HG03571 (cell line): Measurements from ENCODE around the gene CDKN1A.
"Not testable (repeated sequence)": the region's sequence is repeated elsewhere in the genome, so short reads cannot be mapped to it uniquely, and the experiment has no call there.

ENCODE experiments used
- ATAC-seq: cut with Tn5 transposase; IDR thresholded peaks from one replicate; pipeline ENCODE4 v1.9.1; 2021; ENCODE audit not compliant: unreplicated experiment

The CDKN1A gene

GRCh38 chr6:36718560-36718959 is 40.0 kb downstream of the CDKN1A start:
- no peak for ATAC-seq

GRCh38 chr6:36719126-36719525 is 40.6 kb downstream of the CDKN1A start:
- no peak for ATAC-seq

GRCh38 chr6:36720251-36721141 is 42.0 kb downstream of the CDKN1A start:
- no peak for ATAC-seq

GRCh38 chr6:36721369-36722140 is 43.0 kb downstream of the CDKN1A start:
- ATAC-seq, result no peak

- ATAC-seq, result no peak
Observed at GRCh38 chr6:36722365-36722764, 43.9 kb downstream of the CDKN1A start.

GRCh38 chr6:36722879-36723278 is 44.4 kb downstream of the CDKN1A start:
- ATAC-seq, result no peak

GRCh38 chr6:36723992-36724391 is 45.5 kb downstream of the CDKN1A start:
- ATAC-seq, result not testable (repeated sequence)

- ATAC-seq, result no peak
Observed at GRCh38 chr6:36724514-36725390, 46.2 kb downstream of the CDKN1A start.

- ATAC-seq, result no peak
Observed at GRCh38 chr6:36725581-36725980, 47.1 kb downstream of the CDKN1A start.

- ATAC-seq, result no peak
Observed at GRCh38 chr6:36727505-36728021, 49.0 kb downstream of the CDKN1A start.

- ATAC-seq, result no peak
Observed at GRCh38 chr6:36728289-36729160, 50.0 kb downstream of the CDKN1A start.

- no peak for ATAC-seq
Observed at GRCh38 chr6:36729161-36729524, 50.6 kb downstream of the CDKN1A start.

- no peak for ATAC-seq
Observed at GRCh38 chr6:36730424-36731380, 52.2 kb downstream of the CDKN1A start.

GRCh38 chr6:36731622-36732310 is 53.3 kb downstream of the CDKN1A start:
- no peak for ATAC-seq

GRCh38 chr6:36733300-36733699 is 54.8 kb downstream of the CDKN1A start:
- ATAC-seq, result no peak

- ATAC-seq, result no peak
Observed at GRCh38 chr6:36734486-36735060, 56.1 kb downstream of the CDKN1A start.

GRCh38 chr6:36735110-36736071 is 56.9 kb downstream of the CDKN1A start:
- no peak for ATAC-seq
